H9 (cell line): ENCODE measurements around the gene ATOX1. TPM values are rescaled to one million over a fixed set of nuclear protein-coding genes. Genes with fewer than 3 reads are reported as not detected.

ENCODE experiments used
- DNase-seq: peaks from one replicate; pipeline ENCODE4 v3.0.0-alpha.2; 2017
- H2AFZ ChIP-seq: one replicate; pipeline ENCODE4 v1.6.1; 2013; ENCODE audit warnings: mild to moderate bottlenecking, low read length, control low read depth, moderate library complexity
- H2AK5ac ChIP-seq: 2 replicates; pipeline ENCODE4 v1.6.1; 2013; ENCODE audit warnings: low read length, control low read depth, mixed read lengths; ENCODE audit not compliant: insufficient read length
- H2BK120ac ChIP-seq: one replicate; pipeline ENCODE4 v1.6.1; 2013; ENCODE audit warnings: low read depth, mild to moderate bottlenecking, low read length, control low read depth, inconsistent platforms; ENCODE audit not compliant: poor library complexity, severe bottlenecking
- H2BK12ac ChIP-seq: 2 replicates; pipeline ENCODE4 v1.6.1; 2013; ENCODE audit warnings: low read length, control low read depth, mixed read lengths, low read depth; ENCODE audit not compliant: insufficient read length
- H2BK15ac ChIP-seq: 2 replicates; pipeline ENCODE4 v1.6.1; 2013; ENCODE audit warnings: low read depth, low read length, control low read depth
- H2BK20ac ChIP-seq: one replicate; pipeline ENCODE4 v1.6.1; 2013; ENCODE audit warnings: low read depth, mild to moderate bottlenecking, low read length, control low read depth, inconsistent platforms; ENCODE audit not compliant: poor library complexity, severe bottlenecking
- H2BK5ac ChIP-seq: 2 replicates; pipeline ENCODE4 v1.6.1; 2013; ENCODE audit warnings: low read length, control low read depth, mixed read lengths; ENCODE audit not compliant: insufficient read length
- H3K14ac ChIP-seq: 2 replicates; pipeline ENCODE4 v1.6.1; 2013; ENCODE audit warnings: low read length, control low read depth; ENCODE audit not compliant: insufficient read depth
- H3K18ac ChIP-seq: 2 replicates; pipeline ENCODE4 v1.6.1; 2013; ENCODE audit warnings: low read depth, mild to moderate bottlenecking, mixed read lengths, low read length, control low read depth; ENCODE audit not compliant: insufficient read length
- H3K23ac ChIP-seq: 2 replicates; pipeline ENCODE4 v1.6.1; 2013; ENCODE audit warnings: low read length, control low read depth, mixed read lengths, low read depth; ENCODE audit not compliant: insufficient read length
- H3K23me2 ChIP-seq: 2 replicates; pipeline ENCODE4 v1.6.1; 2013; ENCODE audit warnings: low read depth, mild to moderate bottlenecking, mixed read lengths, low read length, control low read depth; ENCODE audit not compliant: insufficient read length, poor library complexity, severe bottlenecking
- H3K27ac ChIP-seq: 2 replicates; pipeline ENCODE4 v1.5.1; 2013; ENCODE audit warnings: low read length, control low read depth, mixed read lengths, low read depth; ENCODE audit not compliant: insufficient read length
- H3K27me3 ChIP-seq: 2 replicates; pipeline ENCODE4 v1.6.1; 2013; ENCODE audit warnings: low read length, control low read depth, inconsistent platforms; ENCODE audit not compliant: insufficient read depth
- H3K4ac ChIP-seq: 2 replicates; pipeline ENCODE4 v1.6.1; 2013; ENCODE audit warnings: low read depth, mild to moderate bottlenecking, control low read depth, inconsistent platforms, low read length, moderate library complexity
- H3K4me1 ChIP-seq: 2 replicates; pipeline ENCODE4 v1.6.1; 2013; ENCODE audit warnings: low read length, control low read depth, inconsistent platforms; ENCODE audit not compliant: insufficient read depth
- H3K4me2 ChIP-seq: 2 replicates; pipeline ENCODE4 v1.6.1; 2013; ENCODE audit warnings: low read length, control low read depth, mixed read lengths; ENCODE audit not compliant: insufficient read length, insufficient read depth
- H3K56ac ChIP-seq: 2 replicates; pipeline ENCODE4 v1.6.1; 2013; ENCODE audit warnings: low read depth, mild to moderate bottlenecking, mixed read lengths, low read length, control low read depth; ENCODE audit not compliant: insufficient read length
- H3K79me1 ChIP-seq: 2 replicates; pipeline ENCODE4 v1.6.1; 2013; ENCODE audit warnings: low read depth, mild to moderate bottlenecking, moderate library complexity, low read length, control low read depth, inconsistent platforms; ENCODE audit not compliant: insufficient read depth, poor library complexity, severe bottlenecking
- H3K79me2 ChIP-seq: 2 replicates; pipeline ENCODE4 v1.6.1; 2013; ENCODE audit warnings: low read length, control low read depth, inconsistent platforms; ENCODE audit not compliant: insufficient read depth
- H3K9ac ChIP-seq: 2 replicates; pipeline ENCODE4 v1.6.1; 2013; ENCODE audit warnings: low read length, control low read depth, mixed read lengths; ENCODE audit not compliant: insufficient read length; ENCODE audit errors: extremely low read depth
- H3K9me3 ChIP-seq: one replicate; pipeline ENCODE4 v1.6.1; 2013; ENCODE audit warnings: low read depth, low read length, inconsistent platforms; ENCODE audit not compliant: control insufficient read depth
- H3T11ph ChIP-seq: one replicate; pipeline ENCODE4 v1.6.1; 2013; ENCODE audit warnings: mild to moderate bottlenecking, low read length, control low read depth, inconsistent platforms
- H4K20me1 ChIP-seq: one replicate; pipeline ENCODE4 v1.6.1; 2013; ENCODE audit not compliant: control insufficient read depth, insufficient read length, insufficient read depth
- H4K5ac ChIP-seq: 2 replicates; pipeline ENCODE4 v1.6.1; 2013; ENCODE audit warnings: low read depth, mild to moderate bottlenecking, mixed read lengths, low read length, control low read depth; ENCODE audit not compliant: insufficient read length
- H4K8ac ChIP-seq: replicated peaks from 2 replicates; pipeline ENCODE4 v1.6.1; 2013; ENCODE audit warnings: low read length, control low read depth, mixed read lengths, low read depth; ENCODE audit not compliant: insufficient read length
- H4K91ac ChIP-seq: 2 replicates; pipeline ENCODE4 v1.6.1; 2013; ENCODE audit warnings: low read depth, mild to moderate bottlenecking, moderate library complexity, mixed read lengths, low read length, control low read depth; ENCODE audit not compliant: insufficient read length
- H3K27ac Mint-ChIP-seq, 3 experiments: 2 replicates in 2 of 3; 3 replicates in 1 of 3; pipeline ENCODE4 v1.8.0; 2020 to 2021; ENCODE audit warnings: mixed read lengths in 3 of 3, mild to moderate bottlenecking in 1 of 3, moderate library complexity in 1 of 3
- H3K27me3 Mint-ChIP-seq: 2 replicates; pipeline ENCODE4 v1.8.0; 2021; ENCODE audit warnings: low read depth, mild to moderate bottlenecking, moderate library complexity, mixed read lengths
- H3K36me3 Mint-ChIP-seq, 3 experiments: 2 replicates in 2 of 3; 3 replicates in 1 of 3; pipeline ENCODE4 v1.8.0; 2020 to 2021; ENCODE audit warnings: low read depth in 3 of 3, mixed read lengths in 3 of 3; ENCODE audit not compliant: insufficient read depth in 1 of 3
- H3K4me1 Mint-ChIP-seq, 2 experiments: 2 replicates each; pipeline ENCODE4 v1.8.0; 2020; ENCODE audit warnings: mixed read lengths in 2 of 2
- H3K4me3 Mint-ChIP-seq, 2 experiments: 2 replicates in 1 of 2; 3 replicates in 1 of 2; pipeline ENCODE4 v1.8.0; 2020 to 2021; ENCODE audit warnings: mild to moderate bottlenecking in 2 of 2, mixed read lengths in 2 of 2, moderate library complexity in 1 of 2
- H3K9me3 Mint-ChIP-seq, 2 experiments: 2 replicates in 1 of 2; 3 replicates in 1 of 2; pipeline ENCODE4 v1.8.0; 2020; ENCODE audit warnings: mild to moderate bottlenecking in 2 of 2, mixed read lengths in 2 of 2, moderate library complexity in 1 of 2
- WGBS: extraction: QIAGEN DNeasy Blood & Tissue Kit; methylation state at CpG from one replicate; pipeline ENCODE4 v1.1.7; 2013; ENCODE audit warnings: missing lambda C conversion rate, low lambda C conversion rate, mixed read lengths; ENCODE audit not compliant: insufficient read length; ENCODE audit errors: extremely low coverage; 5-methylcytosine and 5-hydroxymethylcytosine counted together
- total RNA-seq: library from RNA; stranded (reverse); gene quantifications from 2 replicates; pipeline ENCODE4 v1.2.1, GENCODE V29; 2021
- TF ChIP-seq, protein P1 (sequence below): fragments of 200-600 bp; sonication (generic); conservative IDR thresholded peaks from 3 replicates; pipeline ENCODE4 v1.8.0; 2021; ENCODE audit warnings: antibody characterized with exemption, mild to moderate bottlenecking

The ATOX1 gene
- total RNA-seq, 1 experiment from 2014 or later, result 75.0 TPM

GRCh38 chr5:151742870-151743294 is 15.5 kb downstream of the ATOX1 start:
- Histone ChIP-seq H3K4me1 (peaks cover 7% of the 10 kb centered on the region; the same call in 1 of the 2 replicates), H3K79me1 (no peaks in the 10 kb centered on the region), H3K27ac (no peak overlapping the region), H3K79me2 (no peaks in the 10 kb centered on the region), H3K23me2 (no peaks in the 10 kb centered on the region), H2BK15ac (no peak overlapping the region), H3K27me3 (no peaks in the 10 kb centered on the region), H2BK120ac (no peak overlapping the region), H3T11ph (no peak overlapping the region), H3K9ac (no peak overlapping the region), H3K4me2 (no peak overlapping the region), H2BK20ac (no peak overlapping the region), H3K9me3 (no peaks in the 10 kb centered on the region), H4K91ac (no peak overlapping the region), H2BK5ac (no peak overlapping the region), H4K20me1 (no peaks in the 10 kb centered on the region), H2AFZ (no peak overlapping the region), H2BK12ac (no peak overlapping the region), H3K18ac (no peak overlapping the region), H4K8ac (no peak overlapping the region), H3K56ac (no peak overlapping the region), H3K4ac (no peak overlapping the region), H4K5ac (no peak overlapping the region), H3K14ac (no peak overlapping the region), H3K23ac (no peak overlapping the region), H2AK5ac (no peak overlapping the region)
- H3K36me3 Mint-ChIP-seq, result peaks cover 2 to 14% (median 8%) of the 10 kb centered on the region in 3 experiments; a peak in 4 of 7 replicates
- no peak overlapping the region for H3K4me3 Mint-ChIP-seq
- H3K9me3 Mint-ChIP-seq, result no peaks in the 10 kb centered on the region
- no peak overlapping the region for H3K27ac Mint-ChIP-seq
- no CpG with 5 or more reads among the region's 7 CpGs for WGBS
- peak; percentile 67 for DNase-seq
- no peaks in the 10 kb centered on the region for H3K27me3 Mint-ChIP-seq
- H3K4me1 Mint-ChIP-seq, result peaks cover 16 to 19% of the 10 kb centered on the region in 2 experiments
- TF ChIP-seq, protein P1, sequence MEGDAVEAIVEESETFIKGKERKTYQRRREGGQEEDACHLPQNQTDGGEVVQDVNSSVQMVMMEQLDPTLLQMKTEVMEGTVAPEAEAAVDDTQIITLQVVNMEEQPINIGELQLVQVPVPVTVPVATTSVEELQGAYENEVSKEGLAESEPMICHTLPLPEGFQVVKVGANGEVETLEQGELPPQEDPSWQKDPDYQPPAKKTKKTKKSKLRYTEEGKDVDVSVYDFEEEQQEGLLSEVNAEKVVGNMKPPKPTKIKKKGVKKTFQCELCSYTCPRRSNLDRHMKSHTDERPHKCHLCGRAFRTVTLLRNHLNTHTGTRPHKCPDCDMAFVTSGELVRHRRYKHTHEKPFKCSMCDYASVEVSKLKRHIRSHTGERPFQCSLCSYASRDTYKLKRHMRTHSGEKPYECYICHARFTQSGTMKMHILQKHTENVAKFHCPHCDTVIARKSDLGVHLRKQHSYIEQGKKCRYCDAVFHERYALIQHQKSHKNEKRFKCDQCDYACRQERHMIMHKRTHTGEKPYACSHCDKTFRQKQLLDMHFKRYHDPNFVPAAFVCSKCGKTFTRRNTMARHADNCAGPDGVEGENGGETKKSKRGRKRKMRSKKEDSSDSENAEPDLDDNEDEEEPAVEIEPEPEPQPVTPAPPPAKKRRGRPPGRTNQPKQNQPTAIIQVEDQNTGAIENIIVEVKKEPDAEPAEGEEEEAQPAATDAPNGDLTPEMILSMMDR, result peak; percentile 84
